ENCODE data around the gene INTS2. TPM values are rescaled to one million over a fixed set of nuclear protein-coding genes. Genes with fewer than 3 reads are reported as not detected.

Gene INTS2
- total RNA-seq, 2 donors from 2014 or later, result 7.6 to 8.2 TPM

GRCh38 chr17:61849674-61850073, 78.1 kb downstream of the INTS2 start:
- no peaks in the 10 kb centered on the region for H3K4me1 ChIP-seq
- DNase-seq (ENCODE audit: low spot score), result no peak
- TF ChIP-seq CTCF (IDR thresholded peaks at IDR 0.05), result no peak

DNA sequence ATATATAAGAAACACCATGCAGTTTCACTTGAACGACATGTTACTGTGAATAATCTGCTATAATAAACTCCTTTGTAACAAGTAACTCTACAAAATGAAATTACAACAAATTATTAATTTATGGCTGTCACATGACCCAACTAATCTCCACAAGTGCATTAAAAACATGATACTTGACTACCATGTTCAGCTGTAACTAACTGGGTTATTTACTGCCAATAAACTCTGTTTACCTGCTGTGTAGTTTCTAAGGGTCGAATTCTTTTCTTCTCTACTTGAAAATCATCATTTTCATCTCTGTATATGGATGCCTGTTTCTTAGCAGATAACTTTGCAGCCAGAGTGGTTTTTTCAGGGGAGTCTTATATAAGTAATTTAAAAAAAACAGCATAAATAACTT, 78.9 kb downstream of the INTS2 start:
- no peak for TF ChIP-seq CTCF (IDR thresholded peaks at IDR 0.05)
- no peak for DNase-seq (ENCODE audit: low spot score)
- Histone ChIP-seq H3K36me3 (no peaks in the 10 kb centered on the region), H3K27ac (no peak overlapping the region), H3K9me3 (no peaks in the 10 kb centered on the region), H3K4me3 (no peak overlapping the region), H3K27me3 (no peaks in the 10 kb centered on the region), H3K4me1 (no peaks in the 10 kb centered on the region)

More at GRCh38 chr17:61849674-61850073, 78.1 kb downstream of the INTS2 start:
- no peak overlapping the region for H3K27ac ChIP-seq
- H3K4me3 ChIP-seq, result no peak overlapping the region
- no peaks in the 10 kb centered on the region for H3K36me3 ChIP-seq
- H3K9me3 ChIP-seq, result no peaks in the 10 kb centered on the region
- H3K27me3 ChIP-seq, result no peaks in the 10 kb centered on the region

DNA sequence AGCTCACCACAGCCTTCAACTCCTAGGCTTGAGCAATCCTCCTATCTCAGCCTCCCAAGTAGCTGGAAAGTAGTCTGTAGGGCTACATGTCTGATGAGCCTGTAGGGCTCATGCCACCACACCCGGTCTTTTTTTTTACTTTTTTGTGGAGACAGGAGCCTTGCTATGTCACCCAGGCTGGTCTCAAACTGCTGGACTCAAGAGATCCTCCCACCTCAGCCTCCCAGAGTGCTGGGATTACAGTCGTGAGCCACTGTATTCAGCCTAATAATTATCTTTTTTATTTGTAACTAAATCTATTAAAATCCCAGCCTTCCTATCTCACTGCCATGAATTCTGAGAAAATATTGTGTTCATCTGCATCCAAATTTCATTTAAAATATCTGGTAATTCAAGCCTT, 79.5 kb downstream of the INTS2 start:
- Histone ChIP-seq H3K36me3 (no peaks in the 10 kb centered on the region), H3K4me1 (no peaks in the 10 kb centered on the region), H3K4me3 (no peak overlapping the region), H3K27ac (no peak overlapping the region), H3K27me3 (no peaks in the 10 kb centered on the region), H3K9me3 (no peaks in the 10 kb centered on the region)
- DNase-seq (ENCODE audit: low spot score), result no peak
- no peak for TF ChIP-seq CTCF (IDR thresholded peaks at IDR 0.05)

DNA sequence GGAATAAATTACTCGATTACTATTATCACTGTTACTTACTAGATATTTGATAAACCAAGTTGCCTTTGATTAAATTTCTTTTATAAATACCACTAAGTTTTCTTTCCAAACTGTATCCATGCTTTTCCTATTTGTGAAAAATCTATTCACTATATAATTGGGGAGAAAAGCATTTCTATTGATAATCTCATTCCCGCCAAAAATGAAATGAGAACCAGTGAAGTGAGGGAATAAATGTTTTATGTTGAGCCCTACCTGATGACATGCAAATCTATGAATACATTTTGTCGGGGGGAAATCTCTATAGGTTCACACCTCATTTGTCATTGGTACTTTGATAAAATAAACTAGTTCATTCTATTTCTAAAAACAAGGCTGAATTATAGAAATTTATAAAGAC, 80.1 kb downstream of the INTS2 start:
- Histone ChIP-seq H3K4me3 (no peak overlapping the region), H3K36me3 (no peaks in the 10 kb centered on the region), H3K27me3 (no peaks in the 10 kb centered on the region), H3K9me3 (no peaks in the 10 kb centered on the region), H3K27ac (no peak overlapping the region), H3K4me1 (no peaks in the 10 kb centered on the region)
- TF ChIP-seq CTCF (IDR thresholded peaks at IDR 0.05), result no peak
- DNase-seq (ENCODE audit: low spot score), result no peak

DNA sequence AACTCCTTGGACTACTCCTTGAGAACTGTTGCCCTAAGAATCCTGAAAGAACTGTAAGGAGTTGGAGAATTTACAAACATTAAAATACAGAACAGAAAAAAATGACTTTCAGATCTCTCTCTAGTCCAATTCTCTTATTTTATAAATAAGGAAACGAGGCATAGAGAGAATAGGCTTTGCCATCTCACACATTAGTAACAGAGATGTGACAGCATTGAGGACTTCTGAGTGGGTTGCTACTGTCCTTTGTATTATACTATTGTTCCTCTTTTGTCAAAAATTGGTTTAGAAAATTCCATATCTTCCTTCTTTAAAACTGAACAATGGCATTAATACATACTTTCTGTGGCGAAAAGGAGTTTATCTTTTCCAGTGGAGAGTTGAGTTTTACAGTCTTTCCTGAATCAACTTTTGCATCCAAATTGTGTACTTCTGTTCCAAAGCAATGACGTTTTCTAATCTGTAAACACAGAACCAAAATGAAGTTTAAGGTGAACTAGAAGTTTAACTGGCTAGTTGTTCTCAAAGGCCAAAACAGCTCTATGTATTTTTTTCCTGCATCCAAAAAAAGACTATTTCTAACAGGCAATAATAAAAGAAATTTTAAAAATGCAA, 80.9 kb downstream of the INTS2 start:
- no peak for TF ChIP-seq CTCF (IDR thresholded peaks at IDR 0.05)
- H3K27ac ChIP-seq, result no peak overlapping the region
- no peaks in the 10 kb centered on the region for H3K4me1 ChIP-seq
- no peaks in the 10 kb centered on the region for H3K36me3 ChIP-seq
- DNase-seq (ENCODE audit: low spot score), result no peak
- no peaks in the 10 kb centered on the region for H3K27me3 ChIP-seq
- no peaks in the 10 kb centered on the region for H3K9me3 ChIP-seq
- no peak overlapping the region for H3K4me3 ChIP-seq

- DNase-seq (ENCODE audit: low spot score), result no peak
- H3K27me3 ChIP-seq, result no peaks in the 10 kb centered on the region
- no peak overlapping the region for H3K27ac ChIP-seq
- no peak overlapping the region for H3K4me3 ChIP-seq
- no peak for TF ChIP-seq CTCF (IDR thresholded peaks at IDR 0.05)
- no peaks in the 10 kb centered on the region for H3K4me1 ChIP-seq
- no peaks in the 10 kb centered on the region for H3K36me3 ChIP-seq
- H3K9me3 ChIP-seq, result no peaks in the 10 kb centered on the region
Measured at GRCh38 chr17:61846088-61846487, 81.7 kb downstream of the INTS2 start.

Data from right atrium auricular region (tissue), 2 donors.